SJSA1 (cell line): ENCODE results near the gene COBL. TPM values are rescaled to one million over a fixed set of nuclear protein-coding genes. Genes with fewer than 3 reads are reported as not detected.
A peak's percentile ranks its signal among the peaks of the same experiment; 100 is the strongest.

ENCODE experiments used
- DNase-seq, 2 experiments: peaks; one replicate each; pipeline ENCODE4 v3.0.0-alpha.2; 2015 to 2020; ENCODE audit warnings: low spot score in 2 of 2, low read depth in 1 of 2
- H3K27ac ChIP-seq: fragments of 250-450 bp; sonication (Bioruptor Pico); 2 replicates; pipeline ENCODE4 v1.5.1; 2020; ENCODE audit warnings: mild to moderate bottlenecking, moderate library complexity
- H3K27me3 ChIP-seq: fragments of 250-450 bp; sonication (Bioruptor Pico); replicated peaks from 2 replicates; pipeline ENCODE4 v1.5.1; 2020; ENCODE audit warnings: mild to moderate bottlenecking, moderate library complexity
- H3K36me3 ChIP-seq: fragments of 250-450 bp; sonication (Bioruptor Pico); 2 replicates; pipeline ENCODE4 v1.5.1; 2020; ENCODE audit warnings: mild to moderate bottlenecking
- H3K4me1 ChIP-seq: fragments of 250-450 bp; sonication (Bioruptor Pico); replicated peaks from 2 replicates; pipeline ENCODE4 v1.6.1; 2021; ENCODE audit warnings: mild to moderate bottlenecking
- H3K4me3 ChIP-seq: fragments of 250-450 bp; sonication (Bioruptor Pico); 2 replicates; pipeline ENCODE4 v1.5.1; 2020; ENCODE audit warnings: mild to moderate bottlenecking
- H3K9me3 ChIP-seq: fragments of 250-450 bp; sonication (Bioruptor Pico); replicated peaks from 2 replicates; pipeline ENCODE4 v1.5.1; 2020; ENCODE audit warnings: mild to moderate bottlenecking
- total RNA-seq: library from RNA; depleted of rRNA; stranded (reverse); fragments of >200 nt; shearing (Covaris generic); gene quantifications from 2 replicates; pipeline ENCODE4 v1.2.3, GENCODE V29; 2014

Gene COBL
- total RNA-seq, 1 experiment from 2014 or later, result not detected

GRCh38 chr7:51140199-51141164 is 176.1 kb downstream of the COBL start:
- no peaks in the 10 kb centered on the region for H3K4me1 ChIP-seq
- H3K27ac ChIP-seq, result no peak overlapping the region
- DNase-seq, result no peak
- no peak overlapping the region for H3K4me3 ChIP-seq
- no peaks in the 10 kb centered on the region for H3K9me3 ChIP-seq
- no peaks in the 10 kb centered on the region for H3K27me3 ChIP-seq
- H3K36me3 ChIP-seq, result no peaks in the 10 kb centered on the region

DNA sequence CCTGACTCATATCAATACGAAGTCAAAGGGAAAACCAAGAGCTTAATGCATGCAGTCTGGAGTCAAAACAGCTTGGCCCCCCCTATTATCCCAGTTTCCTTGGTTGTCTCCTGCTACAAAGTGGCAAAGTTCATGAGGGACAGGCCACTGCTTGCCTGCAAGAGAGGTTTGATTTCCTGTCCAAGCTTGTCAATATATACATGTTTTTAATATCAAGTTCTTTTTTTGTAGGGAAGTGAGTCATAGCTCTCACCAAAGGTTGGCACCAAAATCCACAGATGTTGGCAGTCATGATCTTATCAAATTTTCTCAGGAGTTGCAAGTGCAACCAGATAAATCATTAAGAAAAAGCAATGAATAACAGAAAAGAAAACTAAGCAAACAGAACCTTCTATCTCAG is 176.8 kb downstream of the COBL start:
- no peak for DNase-seq

GRCh38 chr7:51138123-51139085 is 178.2 kb downstream of the COBL start:
- no peak overlapping the region for H3K4me3 ChIP-seq
- H3K27me3 ChIP-seq, result no peaks in the 10 kb centered on the region
- no peak overlapping the region for H3K27ac ChIP-seq
- DNase-seq, result no peak
- H3K4me1 ChIP-seq, result no peaks in the 10 kb centered on the region
- no peaks in the 10 kb centered on the region for H3K9me3 ChIP-seq
- no peaks in the 10 kb centered on the region for H3K36me3 ChIP-seq

More for the DNA sequence above, 176.8 kb downstream of the COBL start:
- Histone ChIP-seq H3K4me1 (no peaks in the 10 kb centered on the region), H3K36me3 (no peaks in the 10 kb centered on the region), H3K9me3 (no peaks in the 10 kb centered on the region), H3K4me3 (no peak overlapping the region), H3K27ac (no peak overlapping the region), H3K27me3 (no peaks in the 10 kb centered on the region)

GRCh38 chr7:51135576-51135975 is 181.0 kb downstream of the COBL start:
- no peaks in the 10 kb centered on the region for H3K9me3 ChIP-seq
- H3K27ac ChIP-seq, result no peak overlapping the region
- DNase-seq, result no peak
- no peaks in the 10 kb centered on the region for H3K27me3 ChIP-seq
- no peaks in the 10 kb centered on the region for H3K4me1 ChIP-seq
- H3K4me3 ChIP-seq, result no peak overlapping the region
- H3K36me3 ChIP-seq, result no peaks in the 10 kb centered on the region

- Histone ChIP-seq H3K27ac (no peak overlapping the region), H3K4me3 (no peak overlapping the region), H3K27me3 (no peaks in the 10 kb centered on the region), H3K36me3 (no peaks in the 10 kb centered on the region), H3K4me1 (no peaks in the 10 kb centered on the region), H3K9me3 (no peaks in the 10 kb centered on the region)
- DNase-seq, result no peak
These were observed 182.6 kb downstream of the COBL start for GRCh38 chr7:51134013-51134441.

- no peak for DNase-seq
- Histone ChIP-seq H3K27ac (no peak overlapping the region), H3K9me3 (no peaks in the 10 kb centered on the region), H3K36me3 (no peaks in the 10 kb centered on the region), H3K4me1 (no peaks in the 10 kb centered on the region), H3K27me3 (no peaks in the 10 kb centered on the region), H3K4me3 (no peak overlapping the region)
These were observed 183.9 kb downstream of the COBL start for GRCh38 chr7:51132661-51133060.

- Histone ChIP-seq H3K27me3 (no peaks in the 10 kb centered on the region), H3K9me3 (no peaks in the 10 kb centered on the region), H3K4me1 (no peaks in the 10 kb centered on the region), H3K4me3 (no peak overlapping the region), H3K36me3 (no peaks in the 10 kb centered on the region), H3K27ac (no peak overlapping the region)
- DNase-seq, result no peak
These were observed 186.8 kb downstream of the COBL start for GRCh38 chr7:51129527-51130472.

DNA sequence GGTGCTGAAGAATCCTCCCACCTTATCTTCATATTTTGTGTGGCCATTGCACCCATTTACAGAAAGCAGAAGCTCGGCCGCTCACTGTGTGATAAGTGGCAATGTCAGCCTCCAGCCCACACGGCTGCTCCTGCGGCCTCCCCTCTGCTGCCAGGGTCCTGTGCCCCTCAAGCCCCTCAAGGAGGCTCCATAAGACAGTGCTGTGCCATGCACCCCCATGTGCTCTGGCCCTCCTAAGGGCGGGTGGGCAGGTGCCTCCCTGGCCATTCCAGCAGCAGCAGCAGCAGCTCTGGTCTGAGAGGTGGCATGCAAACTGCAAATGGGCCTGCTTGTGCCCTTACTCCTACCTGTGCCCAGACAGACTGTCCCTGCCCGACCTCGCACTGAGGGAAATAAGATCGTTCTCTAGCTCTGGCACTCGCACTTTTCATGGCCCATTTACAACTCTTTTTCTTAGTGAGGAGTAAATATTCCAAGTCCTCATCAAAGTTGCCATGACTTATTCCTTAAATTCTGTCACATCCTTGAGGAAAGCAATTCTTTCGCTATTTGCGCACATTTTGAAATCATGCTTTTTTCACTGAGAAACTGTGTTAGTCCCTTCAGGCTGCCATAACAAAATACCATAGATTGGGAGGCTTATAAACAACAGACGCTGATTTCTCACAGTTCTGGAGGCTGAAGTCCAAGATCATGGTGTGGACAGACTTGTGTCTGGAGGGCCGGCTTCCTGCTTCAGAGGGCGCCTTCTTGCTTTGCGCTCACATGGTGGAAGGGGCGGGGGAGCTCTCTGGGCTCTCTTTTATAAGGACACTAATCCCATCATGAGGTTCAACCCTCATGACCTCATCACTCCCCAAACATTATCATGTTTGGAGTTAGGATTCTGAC is 187.8 kb downstream of the COBL start:
- DNase-seq, result no peak
- Histone ChIP-seq H3K9me3 (no peaks in the 10 kb centered on the region), H3K4me1 (no peaks in the 10 kb centered on the region), H3K4me3 (no peak overlapping the region), H3K27me3 (no peaks in the 10 kb centered on the region), H3K27ac (no peak overlapping the region), H3K36me3 (no peaks in the 10 kb centered on the region)

DNA sequence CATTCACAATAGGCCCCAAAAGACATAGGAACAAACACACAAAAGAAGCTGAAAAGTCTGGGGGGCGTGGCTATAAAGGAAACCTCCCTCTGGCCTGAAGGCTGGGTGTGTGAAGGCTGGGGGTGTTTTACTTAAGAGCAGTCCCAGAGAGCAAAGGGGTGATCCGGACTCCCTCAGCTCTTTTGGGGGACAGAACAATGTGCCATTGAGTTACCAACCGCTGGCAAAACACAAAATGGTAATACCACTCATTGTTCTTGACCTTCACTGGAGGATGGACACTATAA is 189.0 kb downstream of the COBL start:
- Histone ChIP-seq H3K9me3 (no peaks in the 10 kb centered on the region), H3K36me3 (no peaks in the 10 kb centered on the region), H3K27me3 (no peaks in the 10 kb centered on the region), H3K27ac (no peak overlapping the region), H3K4me1 (no peaks in the 10 kb centered on the region), H3K4me3 (no peak overlapping the region)
- no peak for DNase-seq

GRCh38 chr7:51126813-51127617 is 189.6 kb downstream of the COBL start:
- no peaks in the 10 kb centered on the region for H3K4me1 ChIP-seq
- H3K27ac ChIP-seq, result no peak overlapping the region
- H3K27me3 ChIP-seq, result no peaks in the 10 kb centered on the region
- H3K9me3 ChIP-seq, result no peaks in the 10 kb centered on the region
- no peaks in the 10 kb centered on the region for H3K36me3 ChIP-seq
- DNase-seq, result no peak
- H3K4me3 ChIP-seq, result no peak overlapping the region

DNA sequence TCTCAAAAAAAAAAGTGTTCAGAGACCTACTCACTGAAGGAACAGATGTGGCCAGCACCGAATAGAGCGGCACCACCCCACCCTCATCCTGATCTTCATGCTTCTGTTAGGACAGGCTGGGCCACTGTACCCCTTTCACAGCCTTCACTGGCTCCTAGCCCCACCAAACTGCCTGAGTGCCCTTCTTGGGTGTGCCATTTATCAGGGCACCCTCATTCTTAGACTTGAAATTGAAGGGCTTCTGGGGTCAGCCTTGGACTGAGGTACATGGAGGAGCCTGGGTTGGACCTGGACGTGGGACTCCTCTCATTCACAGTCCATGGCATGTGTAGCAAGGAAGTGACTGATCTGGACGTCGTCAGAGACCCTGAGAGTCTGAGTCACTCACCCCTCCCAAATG is 190.3 kb downstream of the COBL start:
- DNase-seq, result peak in 1 of 2 experiments; percentile 22
- Histone ChIP-seq H3K9me3 (no peaks in the 10 kb centered on the region), H3K4me1 (no peaks in the 10 kb centered on the region), H3K27me3 (no peaks in the 10 kb centered on the region), H3K4me3 (no peak overlapping the region), H3K36me3 (no peaks in the 10 kb centered on the region), H3K27ac (no peak overlapping the region)

DNA sequence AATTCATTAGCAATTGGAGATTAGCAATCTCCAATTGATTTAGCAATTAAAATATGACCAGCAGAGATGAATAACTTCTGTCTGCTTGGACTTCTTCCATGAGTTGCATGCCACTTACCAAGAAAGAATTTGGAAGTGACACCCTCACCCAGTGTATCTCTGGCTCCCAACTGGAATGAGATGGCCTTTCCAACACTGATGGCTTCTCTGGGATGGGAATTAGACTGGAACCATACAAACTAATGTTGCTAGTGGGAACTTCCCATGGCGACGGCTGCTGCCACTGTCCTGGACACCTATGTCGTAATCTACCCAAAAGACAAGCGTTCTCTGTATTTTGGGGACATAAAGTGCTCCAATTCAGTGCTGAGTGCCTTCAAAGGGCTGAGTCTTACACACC is 192.3 kb downstream of the COBL start:
- Histone ChIP-seq H3K27ac (no peak overlapping the region), H3K9me3 (no peaks in the 10 kb centered on the region), H3K36me3 (no peaks in the 10 kb centered on the region), H3K4me1 (no peaks in the 10 kb centered on the region), H3K4me3 (no peak overlapping the region), H3K27me3 (no peaks in the 10 kb centered on the region)
- DNase-seq, result no peak
